HAP-1 (cell line): ENCODE results near the gene PER1.
A peak's percentile ranks its signal among the peaks of the same experiment; 100 is the strongest.

Source experiments
- DNase-seq, 2 experiments: peaks; one replicate each; pipeline ENCODE4 v3.0.0-alpha.2; 2016 to 2020; ENCODE audit warnings: low spot score in 2 of 2
- H3K27me3 ChIP-seq: fragments of 250-450 bp; sonication (Bioruptor Pico); 2 replicates; pipeline ENCODE4 v1.5.1; 2020; ENCODE audit warnings: low read depth, mild to moderate bottlenecking, moderate library complexity
- H3K36me3 ChIP-seq: fragments of 250-450 bp; sonication (Bioruptor Pico); replicated peaks from 2 replicates; pipeline ENCODE4 v1.5.1; 2020; ENCODE audit warnings: mild to moderate bottlenecking
- H3K4me1 ChIP-seq: fragments of 250-450 bp; sonication (Bioruptor Pico); 2 replicates; pipeline ENCODE4 v1.5.1; 2020; ENCODE audit warnings: mild to moderate bottlenecking
- H3K4me3 ChIP-seq: fragments of 250-450 bp; sonication (Bioruptor Pico); 2 replicates; pipeline ENCODE4 v1.5.1; 2020; ENCODE audit warnings: mild to moderate bottlenecking, moderate library complexity
- H3K9me3 ChIP-seq: fragments of 250-450 bp; sonication (Bioruptor Pico); 2 replicates; pipeline ENCODE4 v1.5.1; 2020; ENCODE audit warnings: mild to moderate bottlenecking, moderate library complexity
- in situ Hi-C: fragments of 300-500 bp; cut with MboI; formaldehyde crosslinking; loops from 3 replicates; pipeline ENCODE4 v1.14.3; 2020; ENCODE audit warnings: low sequenced_read_pairs, inconsistent platforms, mixed read lengths

PER1 gene

GRCh38 chr17:8153957-8154607 lies 1.9 kb upstream of the PER1 start:
- DNase-seq, result peak; percentile 86 to 99
- in situ Hi-C loops, result loop anchor here (25.0 kb wide), 1 partner anchor 917 kb away; the partner anchor contains the start of genes DVL2, GABARAP and PHF23
- peaks cover 44% of the 10 kb centered on the region for H3K4me1 ChIP-seq

GRCh38 chr17:8153525-8153956 lies 1.3 kb upstream of the PER1 start:
- H3K4me1 ChIP-seq, result peaks cover 44% of the 10 kb centered on the region
- peak; percentile 73 to 80 for DNase-seq
- H3K4me3 ChIP-seq, result no peak overlapping the region; the same call in 1 of the 2 replicates
- in situ Hi-C loops, result loop anchor here (25.0 kb wide), 1 partner anchor 916 kb away; the partner anchor contains the start of genes DVL2, GABARAP and PHF23
- H3K36me3 ChIP-seq, result peaks cover 27% of the 10 kb centered on the region
- H3K9me3 ChIP-seq, result no peaks in the 10 kb centered on the region
- no peaks in the 10 kb centered on the region for H3K27me3 ChIP-seq

More at GRCh38 chr17:8153957-8154607, 1.9 kb upstream of the PER1 start:
- peak overlapping the region; percentile 15 for H3K4me3 ChIP-seq
- H3K27me3 ChIP-seq, result no peaks in the 10 kb centered on the region
- peaks cover 25% of the 10 kb centered on the region for H3K36me3 ChIP-seq
- no peaks in the 10 kb centered on the region for H3K9me3 ChIP-seq

GRCh38 chr17:8153031-8153451 lies 837 bp upstream of the PER1 start:
- no peak overlapping the region for H3K4me3 ChIP-seq
- H3K9me3 ChIP-seq, result no peaks in the 10 kb centered on the region
- no peaks in the 10 kb centered on the region for H3K27me3 ChIP-seq
- H3K4me1 ChIP-seq, result peaks cover 44% of the 10 kb centered on the region
- in situ Hi-C loops, result loop anchor here (25.0 kb wide), 1 partner anchor 916 kb away; the partner anchor contains the start of genes DVL2, GABARAP and PHF23
- H3K36me3 ChIP-seq, result peaks cover 27% of the 10 kb centered on the region
- DNase-seq, result no peak

- in situ Hi-C loops, result loop anchor here (25.0 kb wide), 1 partner anchor 914 kb away; the partner anchor contains the start of genes DVL2, GABARAP and PHF23
- peak in 1 of 2 experiments; percentile 56 for DNase-seq
- Histone ChIP-seq H3K4me1 (peaks cover 42% of the 10 kb centered on the region), H3K27me3 (no peaks in the 10 kb centered on the region), H3K36me3 (peaks cover 36% of the 10 kb centered on the region), H3K4me3 (peak overlapping the region; percentile 59), H3K9me3 (no peaks in the 10 kb centered on the region)
Measured at GRCh38 chr17:8151641-8152111, 528 bp downstream of the PER1 start.

GRCh38 chr17:8151120-8151640 lies 1.0 kb downstream of the PER1 start:
- Histone ChIP-seq H3K4me1 (peaks cover 42% of the 10 kb centered on the region), H3K9me3 (no peaks in the 10 kb centered on the region), H3K4me3 (peak overlapping the region; percentile 59), H3K36me3 (peaks cover 41% of the 10 kb centered on the region), H3K27me3 (no peaks in the 10 kb centered on the region)
- DNase-seq, result peak in 1 of 2 experiments; percentile 84
- in situ Hi-C loops, result loop anchor here (25.0 kb wide), 1 partner anchor 914 kb away; the partner anchor contains the start of genes DVL2, GABARAP and PHF23

GRCh38 chr17:8150194-8151119 lies 1.7 kb downstream of the PER1 start:
- Histone ChIP-seq H3K4me1 (peaks cover 35% of the 10 kb centered on the region), H3K36me3 (peaks cover 47% of the 10 kb centered on the region)

GRCh38 chr17:8149419-8150193 lies 2.6 kb downstream of the PER1 start:
- DNase-seq, result no peak

More at GRCh38 chr17:8150194-8151119, 1.7 kb downstream of the PER1 start:
- H3K4me3 ChIP-seq, result peak overlapping the region; percentile 59
- H3K27me3 ChIP-seq, result no peaks in the 10 kb centered on the region
- in situ Hi-C loops, result loop anchor here (25.0 kb wide), 1 partner anchor 913 kb away; the partner anchor contains the start of genes DVL2, GABARAP and PHF23
- no peak for DNase-seq
- H3K9me3 ChIP-seq, result no peaks in the 10 kb centered on the region

GRCh38 chr17:8148560-8148959 lies 3.6 kb downstream of the PER1 start:
- Histone ChIP-seq H3K4me1 (peaks cover 18% of the 10 kb centered on the region), H3K4me3 (no peak overlapping the region), H3K9me3 (no peaks in the 10 kb centered on the region), H3K36me3 (peaks cover 57% of the 10 kb centered on the region), H3K27me3 (no peaks in the 10 kb centered on the region)
- in situ Hi-C loops, result no loop called here
- no peak for DNase-seq

More at GRCh38 chr17:8149419-8150193, 2.6 kb downstream of the PER1 start:
- in situ Hi-C loops, result loop anchor here (25.0 kb wide), 1 partner anchor 912 kb away; the partner anchor contains the start of genes DVL2, GABARAP and PHF23
- Histone ChIP-seq H3K27me3 (no peaks in the 10 kb centered on the region), H3K4me1 (peaks cover 29% of the 10 kb centered on the region), H3K36me3 (peaks cover 48% of the 10 kb centered on the region), H3K4me3 (no peak overlapping the region), H3K9me3 (no peaks in the 10 kb centered on the region)

- in situ Hi-C loops, result no loop called here
- Histone ChIP-seq H3K9me3 (no peaks in the 10 kb centered on the region), H3K4me1 (peaks cover 12% of the 10 kb centered on the region), H3K36me3 (peaks cover 57% of the 10 kb centered on the region), H3K4me3 (no peak overlapping the region), H3K27me3 (no peaks in the 10 kb centered on the region)
- no peak for DNase-seq
Measured at GRCh38 chr17:8147805-8148404, 4.3 kb downstream of the PER1 start.

- in situ Hi-C loops, result no loop called here
- Histone ChIP-seq H3K4me1 (peaks cover 6% of the 10 kb centered on the region), H3K4me3 (no peak overlapping the region), H3K36me3 (peaks cover 63% of the 10 kb centered on the region), H3K27me3 (no peaks in the 10 kb centered on the region), H3K9me3 (no peaks in the 10 kb centered on the region)
- no peak for DNase-seq
Measured at GRCh38 chr17:8147141-8147804, 4.9 kb downstream of the PER1 start.

- in situ Hi-C loops, result no loop called here
- Histone ChIP-seq H3K9me3 (no peaks in the 10 kb centered on the region), H3K27me3 (no peaks in the 10 kb centered on the region), H3K4me1 (peaks cover 6% of the 10 kb centered on the region), H3K36me3 (peaks cover 67% of the 10 kb centered on the region), H3K4me3 (no peak overlapping the region)
- DNase-seq, result no peak
Measured at GRCh38 chr17:8146381-8147140, 5.6 kb downstream of the PER1 start.
